Stomach (tissue), 9 donors: ENCODE measurements around the gene RTN4R. TPM values are rescaled to one million over a fixed set of nuclear protein-coding genes. Genes with fewer than 3 reads are reported as not detected.

Experiments
- DNase-seq, 2 donors: peaks; one replicate each; pipeline versions ENCODE4 v3.0.0 to v3.0.0-alpha.2; 2013 to 2019
- H3K27ac ChIP-seq, 5 donors: fragments of 200-600 bp in 4 of 5; sonication (generic) in 4 of 5; one replicate each; pipeline ENCODE4 v1.5.1; 2013 to 2019; ENCODE audit warnings: mild to moderate bottlenecking in 1 of 5, moderate library complexity in 1 of 5
- H3K27me3 ChIP-seq, 3 donors: fragments of 200-600 bp; sonication (generic); one replicate each; pipeline ENCODE4 v1.5.1; 2017 to 2019; ENCODE audit warnings: mixed run types in 1 of 3
- H3K36me3 ChIP-seq, 4 donors: fragments of 200-600 bp; sonication (generic); 1 replicate in 3 of 4; 2 replicates in 1 of 4; pipeline ENCODE4 v1.5.1; 2016 to 2019
- H3K4me1 ChIP-seq, 4 donors: fragments of 200-600 bp; sonication (generic); one replicate each; pipeline ENCODE4 v1.5.1; 2016 to 2019
- H3K4me3 ChIP-seq, 4 donors: fragments of 200-600 bp; sonication (generic) in 3 of 4; one replicate each; pipeline ENCODE4 v1.5.1; 2016 to 2019; ENCODE audit warnings: mild to moderate bottlenecking in 1 of 4
- H3K9me3 ChIP-seq, 4 donors: fragments of 200-600 bp; sonication (generic); one replicate each; pipeline ENCODE4 v1.5.1; 2016 to 2019
- CTCF ChIP-seq, 7 experiments: fragments of 450-650 bp in 4 of 7; fragments of 200-600 bp in 3 of 7; sonication (generic) in 3 of 7; IDR thresholded peaks; one replicate each; pipeline ENCODE4 v1.5.1; 2016 to 2019; ENCODE audit warnings: antibody characterized with exemption in 7 of 7, control low read depth in 2 of 7, mild to moderate bottlenecking in 1 of 7
- EP300 ChIP-seq: sonication (generic); formaldehyde crosslinking; IDR thresholded peaks from one replicate; pipeline ENCODE4 v1.6.1; 2017; ENCODE audit warnings: antibody characterized with exemption
- POLR2A ChIP-seq, 4 donors: fragments of 450-650 bp; IDR thresholded peaks; one replicate each; pipeline ENCODE4 v1.6.1; 2016; ENCODE audit warnings: antibody characterized with exemption in 4 of 4, control low read depth in 2 of 4, mild to moderate bottlenecking in 1 of 4, moderate library complexity in 1 of 4
- POLR2AphosphoS5 ChIP-seq, 3 donors: sonication (generic); formaldehyde crosslinking; IDR thresholded peaks; one replicate each; pipeline ENCODE4 v1.6.1; 2016; ENCODE audit warnings: antibody characterized with exemption in 3 of 3
- WGBS, 5 donors: extraction: QIAGEN DNeasy Blood & Tissue Kit in 3 of 5; methylation state at CpG; one replicate each; pipeline versions ENCODE4 v1.1.5 to v1.1.7; 2013 to 2018; 5-methylcytosine and 5-hydroxymethylcytosine counted together
- intact Hi-C: fragments of 100-400 bp; cut with DNase I; formaldehyde crosslinking; loops from one replicate; pipeline ENCODE4 v1.15.1; 2023; ENCODE audit warnings: low total_unique reads
- polyA plus RNA-seq, 3 donors: library from polyadenylated mRNA; stranded (reverse); fragments of 200-250 nt; gene quantifications; one replicate each; pipeline ENCODE4 v1.2.3, GENCODE V29; 2013
- total RNA-seq, 5 donors: library from RNA; depleted of rRNA; stranded (reverse); fragments of >200 nt; gene quantifications; one replicate each; pipeline versions ENCODE4 v1.1.0 to v1.2.3, GENCODE V29; 2014 to 2016
- donor health status: healthy with polysubstance abuse.
- donor health status: Bipolar disorder and iron deficiency.
- donor health status: healthy.

Gene RTN4R
- total and polyA plus RNA-seq, 8 donors: 0.92 to 2.2 (median 1.7) TPM; not detected in 3

- Histone ChIP-seq H3K36me3 (no peaks in the 10 kb centered on the region), H3K4me1 (peaks cover 16 to 24% (median 18%) of the 10 kb centered on the region in 4 donors), H3K4me3 (no peak overlapping the region), H3K9me3 (no peaks in the 10 kb centered on the region), H3K27me3 (peaks cover 0 to 7% (median 0%) of the 10 kb centered on the region in 3 donors), H3K27ac (no peak overlapping the region)
- TF ChIP-seq EP300: no peak
- no peak for TF ChIP-seq CTCF (IDR thresholded peaks at IDR 0.05)
- TF ChIP-seq POLR2AphosphoS5 (IDR thresholded peaks at IDR 0.05): no peak
- no peak for TF ChIP-seq POLR2A (IDR thresholded peaks at IDR 0.05)
- 88 to 92% (median 90%) methylated on average over 5 of the region's 5 CpGs for WGBS, 5 donors
- intact Hi-C loops: no loop called here
- no peak for DNase-seq
These were observed 68.2 kb downstream of the RTN4R start for GRCh38 chr22:20199906-20200305.

GRCh38 chr22:20199413-20199842 lies 68.7 kb downstream of the RTN4R start:
- Histone ChIP-seq H3K9me3 (no peaks in the 10 kb centered on the region), H3K36me3 (no peaks in the 10 kb centered on the region), H3K4me1 (peaks cover 13 to 19% (median 16%) of the 10 kb centered on the region in 4 donors), H3K4me3 (no peak overlapping the region), H3K27me3 (peaks cover 0 to 7% (median 0%) of the 10 kb centered on the region in 3 donors), H3K27ac (no peak overlapping the region)
- no peak for DNase-seq
- intact Hi-C loops: no loop called here
- no peak for TF ChIP-seq POLR2AphosphoS5 (IDR thresholded peaks at IDR 0.05)
- no peak for TF ChIP-seq CTCF (IDR thresholded peaks at IDR 0.05)
- TF ChIP-seq EP300: no peak
- 77 to 98% (median 79%) methylated on average over 1 of the region's 1 CpG for WGBS, 5 donors

- H3K27ac ChIP-seq: no peak overlapping the region
- intact Hi-C loops: no loop called here
These were observed 69.4 kb downstream of the RTN4R start for GRCh38 chr22:20198557-20199319.

More at GRCh38 chr22:20198557-20199319, 69.4 kb downstream of the RTN4R start:
- 72 to 84% (median 75%) methylated on average over 10 of the region's 10 CpGs for WGBS, 5 donors
- Histone ChIP-seq H3K9me3 (no peaks in the 10 kb centered on the region), H3K4me3 (no peak overlapping the region), H3K27me3 (peaks cover 0 to 7% (median 0%) of the 10 kb centered on the region in 3 donors), H3K36me3 (no peaks in the 10 kb centered on the region), H3K4me1 (peaks cover 6 to 12% (median 9%) of the 10 kb centered on the region in 4 donors)
- DNase-seq: no peak
- no peak for TF ChIP-seq CTCF (IDR thresholded peaks at IDR 0.05)
- no peak for TF ChIP-seq EP300
- no peak for TF ChIP-seq POLR2AphosphoS5 (IDR thresholded peaks at IDR 0.05)
- TF ChIP-seq POLR2A (IDR thresholded peaks at IDR 0.05): no peak
